Activated CD4-positive, alpha-beta T cell treated with anti-CD3 and anti-CD28 coated beads, Interleukin-2, Interleukin-4, amounts not matched to agents 100 ng/mL and 50 ng/mL, durations not matched to agents 16 hours and 8 hours (primary cell): Measurements from ENCODE around the gene BCL2.

Experiments
- DNase-seq: peaks from one replicate; pipeline ENCODE4 v3.0.0-alpha.2; 2020; ENCODE audit warnings: low spot score

BCL2 gene

GRCh38 chr18:63326011-63326410 lies 6.4 kb upstream of the BCL2 start:
- DNase-seq, result no peak

- DNase-seq, result no peak
These were observed 5.6 kb upstream of the BCL2 start for GRCh38 chr18:63325086-63325686.

- DNase-seq, result peak; percentile 74
These were observed 3.5 kb upstream of the BCL2 start for GRCh38 chr18:63322908-63323634.

GRCh38 chr18:63322206-63322605 lies 2.6 kb upstream of the BCL2 start:
- DNase-seq, result no peak

GRCh38 chr18:63321291-63321690 lies 1.7 kb upstream of the BCL2 start:
- DNase-seq, result no peak

GRCh38 chr18:63320975-63321265 lies 1.4 kb upstream of the BCL2 start:
- DNase-seq, result no peak

- peak; percentile 85 for DNase-seq
These were observed 780 bp upstream of the BCL2 start for GRCh38 chr18:63320123-63320974.

- no peak for DNase-seq
These were observed 633 bp downstream of the BCL2 start for GRCh38 chr18:63318889-63319382.

- peak; percentile 86 for DNase-seq
These were observed 1.3 kb downstream of the BCL2 start for GRCh38 chr18:63317982-63318888.

GRCh38 chr18:63317556-63317946 lies 2.0 kb downstream of the BCL2 start:
- DNase-seq, result no peak

GRCh38 chr18:63316612-63317555 lies 2.7 kb downstream of the BCL2 start:
- no peak for DNase-seq

GRCh38 chr18:63315876-63316275 lies 3.7 kb downstream of the BCL2 start:
- no peak for DNase-seq

- no peak for DNase-seq
These were observed 4.4 kb downstream of the BCL2 start for GRCh38 chr18:63315131-63315662.

GRCh38 chr18:63314062-63314790 lies 5.3 kb downstream of the BCL2 start:
- DNase-seq, result no peak

GRCh38 chr18:63313396-63313917 lies 6.1 kb downstream of the BCL2 start:
- no peak for DNase-seq

- DNase-seq, result no peak
These were observed 6.7 kb downstream of the BCL2 start for GRCh38 chr18:63312737-63313395.

GRCh38 chr18:63312019-63312409 lies 7.6 kb downstream of the BCL2 start:
- DNase-seq, result no peak

- no peak for DNase-seq
These were observed 8.2 kb downstream of the BCL2 start for GRCh38 chr18:63311118-63312018.
